Measurements from ENCODE around the gene DQX1. TPM values are rescaled to one million over a fixed set of nuclear protein-coding genes. Genes with fewer than 3 reads are reported as not detected.

DQX1 gene
- polyA plus RNA-seq, 1 donor from 2014 or later = 0.59 TPM

DNA sequence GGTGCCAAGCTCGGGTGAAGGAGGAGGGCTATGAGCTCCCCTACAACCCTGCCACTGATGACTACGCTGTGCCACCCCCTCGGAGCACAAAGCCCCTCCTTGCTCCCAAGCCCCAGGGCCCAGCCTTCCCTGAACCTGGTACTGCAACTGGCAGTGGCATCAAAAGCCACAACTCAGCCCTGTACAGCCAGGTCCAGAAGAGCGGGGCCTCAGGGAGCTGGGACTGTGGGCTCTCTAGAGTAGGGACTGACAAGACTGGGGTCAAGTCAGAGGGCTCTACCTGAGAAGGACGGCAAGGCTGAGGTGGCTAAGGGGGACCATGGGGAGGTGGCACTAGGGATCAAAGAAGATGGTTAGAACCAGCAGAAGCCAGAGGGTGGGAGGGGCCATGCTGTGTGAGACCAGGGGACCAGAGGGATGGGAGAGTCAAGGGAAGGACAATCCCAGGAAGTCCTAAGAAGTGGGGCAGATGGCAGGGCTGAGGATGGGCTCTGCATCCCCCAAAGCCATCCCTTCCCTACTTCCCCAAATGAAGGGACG is 30.9 kb upstream of the DQX1 start (continued):
- TF ChIP-seq SMC3 (conservative IDR thresholded peaks at IDR 0.05; ENCODE audit: poor library complexity) (no peak), TAF1 (IDR thresholded peaks at IDR 0.05; ENCODE audit: low read depth) (no peak)

DNA sequence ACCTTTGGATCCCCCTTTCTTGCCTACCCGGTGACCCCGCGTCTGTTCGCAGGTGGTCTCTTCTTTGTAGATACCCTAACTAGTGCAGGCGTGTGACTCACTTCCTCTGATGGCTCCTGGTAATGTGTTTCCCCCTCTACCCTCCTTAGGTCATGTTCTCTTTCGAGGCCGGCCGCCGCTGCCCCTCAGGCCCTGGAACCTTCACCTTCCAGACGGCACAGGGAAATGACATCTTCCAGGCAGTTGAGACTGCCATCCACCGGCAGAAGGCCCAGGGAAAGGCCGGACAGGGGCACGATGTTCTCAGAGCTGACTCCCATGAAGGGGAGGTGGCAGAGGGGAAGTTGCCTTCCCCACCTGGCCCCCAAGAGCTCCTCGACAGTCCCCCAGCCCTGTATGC is 30.1 kb upstream of the DQX1 start:
- no peak overlapping the region for H3K4me2 ChIP-seq (ENCODE audit: low read length)
- no peaks in the 10 kb centered on the region for H4K20me1 ChIP-seq (ENCODE audit: insufficient read depth)
- H3F3A ChIP-seq (ENCODE audit: insufficient read depth, low read length, poor library complexity, severe bottlenecking) = no peaks in the 10 kb centered on the region
- no peaks in the 10 kb centered on the region for H3K79me2 ChIP-seq (replicated peaks; ENCODE audit: insufficient read depth, low read length)
- H3K4me3 ChIP-seq (ENCODE audit: low read length) = no peak overlapping the region
- H3K27ac ChIP-seq (ENCODE audit: low read length) = no peak overlapping the region
- H3K9ac ChIP-seq (ENCODE audit: low read length) = no peak overlapping the region
- TF ChIP-seq EP300 (conservative IDR thresholded peaks at IDR 0.05; ENCODE audit: poor library complexity, severe bottlenecking) (no peak), MXI1 (conservative IDR thresholded peaks at IDR 0.05; ENCODE audit: poor library complexity, severe bottlenecking) (no peak), TAF1 (IDR thresholded peaks at IDR 0.05; ENCODE audit: low read depth) (no peak), POLR2AphosphoS5 (IDR thresholded peaks at IDR 0.05) (no peak), EZH2 (IDR thresholded peaks at IDR 0.05; ENCODE audit: borderline replicate concordance, insufficient read depth, low read length, poor library complexity, severe bottlenecking) (no peak), CTCF (IDR thresholded peaks at IDR 0.05; ENCODE audit: poor library complexity, severe bottlenecking) (no peak), RAD21 (conservative IDR thresholded peaks at IDR 0.05) (no peak)
- TF ChIP-seq, protein P1, sequence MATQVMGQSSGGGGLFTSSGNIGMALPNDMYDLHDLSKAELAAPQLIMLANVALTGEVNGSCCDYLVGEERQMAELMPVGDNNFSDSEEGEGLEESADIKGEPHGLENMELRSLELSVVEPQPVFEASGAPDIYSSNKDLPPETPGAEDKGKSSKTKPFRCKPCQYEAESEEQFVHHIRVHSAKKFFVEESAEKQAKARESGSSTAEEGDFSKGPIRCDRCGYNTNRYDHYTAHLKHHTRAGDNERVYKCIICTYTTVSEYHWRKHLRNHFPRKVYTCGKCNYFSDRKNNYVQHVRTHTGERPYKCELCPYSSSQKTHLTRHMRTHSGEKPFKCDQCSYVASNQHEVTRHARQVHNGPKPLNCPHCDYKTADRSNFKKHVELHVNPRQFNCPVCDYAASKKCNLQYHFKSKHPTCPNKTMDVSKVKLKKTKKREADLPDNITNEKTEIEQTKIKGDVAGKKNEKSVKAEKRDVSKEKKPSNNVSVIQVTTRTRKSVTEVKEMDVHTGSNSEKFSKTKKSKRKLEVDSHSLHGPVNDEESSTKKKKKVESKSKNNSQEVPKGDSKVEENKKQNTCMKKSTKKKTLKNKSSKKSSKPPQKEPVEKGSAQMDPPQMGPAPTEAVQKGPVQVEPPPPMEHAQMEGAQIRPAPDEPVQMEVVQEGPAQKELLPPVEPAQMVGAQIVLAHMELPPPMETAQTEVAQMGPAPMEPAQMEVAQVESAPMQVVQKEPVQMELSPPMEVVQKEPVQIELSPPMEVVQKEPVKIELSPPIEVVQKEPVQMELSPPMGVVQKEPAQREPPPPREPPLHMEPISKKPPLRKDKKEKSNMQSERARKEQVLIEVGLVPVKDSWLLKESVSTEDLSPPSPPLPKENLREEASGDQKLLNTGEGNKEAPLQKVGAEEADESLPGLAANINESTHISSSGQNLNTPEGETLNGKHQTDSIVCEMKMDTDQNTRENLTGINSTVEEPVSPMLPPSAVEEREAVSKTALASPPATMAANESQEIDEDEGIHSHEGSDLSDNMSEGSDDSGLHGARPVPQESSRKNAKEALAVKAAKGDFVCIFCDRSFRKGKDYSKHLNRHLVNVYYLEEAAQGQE (IDR thresholded peaks at IDR 0.05; ENCODE audit: borderline replicate concordance) = no peak
- peaks cover 25% of the 10 kb centered on the region for H3K27me3 ChIP-seq (ENCODE audit: insufficient read depth, low read depth, low read length)
- H2AFZ ChIP-seq (ENCODE audit: low read depth, low read length) = no peak overlapping the region
- no peaks in the 10 kb centered on the region for H3K9me2 ChIP-seq (ENCODE audit: insufficient read depth, low read length)
- no peaks in the 10 kb centered on the region for H3K36me3 ChIP-seq (ENCODE audit: insufficient read depth, low read length)
- H3K9me3 ChIP-seq (ENCODE audit: low read length) = no peaks in the 10 kb centered on the region

DNA sequence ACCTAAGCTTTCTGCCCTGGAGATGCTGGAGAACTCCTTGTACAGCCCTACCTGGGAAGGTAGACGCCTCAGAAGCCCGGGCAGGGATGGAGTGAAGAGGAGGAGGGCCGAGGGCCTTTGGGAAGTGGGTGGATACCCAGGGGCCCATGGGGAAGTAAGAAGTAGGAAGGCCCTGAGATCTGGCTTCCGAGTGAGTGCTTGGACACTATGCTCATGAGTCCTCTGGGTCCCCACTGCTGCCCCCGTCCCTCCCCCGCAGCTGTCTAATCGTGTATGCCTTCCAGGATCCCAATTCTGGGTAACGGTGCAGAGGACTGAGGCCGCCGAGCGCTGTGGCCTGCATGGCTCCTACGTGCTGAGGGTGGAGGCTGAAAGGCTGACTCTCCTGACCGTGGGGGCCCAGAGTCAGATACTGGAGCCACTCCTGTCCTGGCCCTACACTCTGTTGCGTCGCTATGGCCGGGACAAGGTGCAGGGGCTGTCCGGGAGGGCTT is 29.6 kb upstream of the DQX1 start:
- TF ChIP-seq EP300 (conservative IDR thresholded peaks at IDR 0.05; ENCODE audit: poor library complexity, severe bottlenecking) (no peak), POLR2AphosphoS5 (IDR thresholded peaks at IDR 0.05) (no peak), CTCF (IDR thresholded peaks at IDR 0.05; ENCODE audit: poor library complexity, severe bottlenecking) (no peak), RAD21 (conservative IDR thresholded peaks at IDR 0.05) (no peak), TAF1 (IDR thresholded peaks at IDR 0.05; ENCODE audit: low read depth) (no peak)
- TF ChIP-seq, protein P1 (IDR thresholded peaks at IDR 0.05; ENCODE audit: borderline replicate concordance) = no peak
- Histone ChIP-seq H3K27me3 (ENCODE audit: insufficient read depth, low read depth, low read length) (peaks cover 24% of the 10 kb centered on the region), H3K4me3 (ENCODE audit: low read length) (peak overlapping the region; percentile 81), H3K9me2 (ENCODE audit: insufficient read depth, low read length) (no peaks in the 10 kb centered on the region), H3K27ac (ENCODE audit: low read length) (no peak overlapping the region), H4K20me1 (ENCODE audit: insufficient read depth) (no peaks in the 10 kb centered on the region), H3K79me2 (replicated peaks; ENCODE audit: insufficient read depth, low read length) (no peaks in the 10 kb centered on the region), H3K9me3 (ENCODE audit: low read length) (no peaks in the 10 kb centered on the region), H3F3A (ENCODE audit: insufficient read depth, low read length, poor library complexity, severe bottlenecking) (no peaks in the 10 kb centered on the region), H2AFZ (ENCODE audit: low read depth, low read length) (no peak overlapping the region), H3K9ac (ENCODE audit: low read length) (no peak overlapping the region), H3K4me2 (ENCODE audit: low read length) (no peak overlapping the region), H3K36me3 (ENCODE audit: insufficient read depth, low read length) (no peaks in the 10 kb centered on the region)
